Hepatocyte (in vitro differentiated cells): ENCODE results near the gene THSD7B. TPM values are rescaled to one million over a fixed set of nuclear protein-coding genes. Genes with fewer than 3 reads are reported as not detected.

ENCODE experiments used
- DNase-seq: peaks from one replicate; pipeline ENCODE4 v3.0.0-alpha.2; 2016; ENCODE audit warnings: low spot score
- H2AFZ ChIP-seq: fragments of 200-600 bp; sonication (generic); 2 replicates; pipeline ENCODE4 v1.6.0; 2016; ENCODE audit warnings: antibody characterized with exemption, mild to moderate bottlenecking
- H3K27ac ChIP-seq: fragments of 200-600 bp; sonication (generic); 2 replicates; pipeline ENCODE4 v1.5.1; 2016; ENCODE audit warnings: mild to moderate bottlenecking
- H3K27me3 ChIP-seq: fragments of 200-600 bp; sonication (generic); 2 replicates; pipeline ENCODE4 v1.6.1; 2016
- H3K36me3 ChIP-seq: fragments of 200-600 bp; sonication (generic); replicated peaks from 2 replicates; pipeline ENCODE4 v1.5.1; 2016; ENCODE audit warnings: low read depth; ENCODE audit not compliant: insufficient read depth
- H3K4me1 ChIP-seq: fragments of 200-600 bp; sonication (generic); 2 replicates; pipeline ENCODE4 v1.5.1; 2016; ENCODE audit warnings: mild to moderate bottlenecking, moderate library complexity; ENCODE audit not compliant: insufficient read depth
- H3K4me2 ChIP-seq: fragments of 200-600 bp; sonication (generic); 2 replicates; pipeline ENCODE4 v1.6.0; 2016
- H3K4me3 ChIP-seq: fragments of 200-600 bp; sonication (generic); 2 replicates; pipeline ENCODE4 v1.5.1; 2016; ENCODE audit warnings: mild to moderate bottlenecking
- H3K79me2 ChIP-seq: fragments of 200-600 bp; sonication (generic); 2 replicates; pipeline ENCODE4 v1.6.0; 2017; ENCODE audit warnings: mild to moderate bottlenecking
- H3K9me2 ChIP-seq: fragments of 200-600 bp; sonication (generic); replicated peaks from 2 replicates; pipeline ENCODE4 v1.6.0; 2017; ENCODE audit warnings: mild to moderate bottlenecking; ENCODE audit not compliant: insufficient read depth
- H3K9me3 ChIP-seq: fragments of 200-600 bp; sonication (generic); 2 replicates; pipeline ENCODE4 v1.5.1; 2016; ENCODE audit warnings: low read depth, mild to moderate bottlenecking
- H4K20me1 ChIP-seq: fragments of 200-600 bp; sonication (generic); 2 replicates; pipeline ENCODE4 v1.6.0; 2016; ENCODE audit warnings: mild to moderate bottlenecking; ENCODE audit not compliant: insufficient read depth, poor library complexity, severe bottlenecking
- CTCF ChIP-seq: fragments of 200-600 bp; sonication (generic); IDR thresholded peaks from 2 replicates; pipeline ENCODE4 v1.5.1; 2016; ENCODE audit warnings: antibody characterized with exemption, mild to moderate bottlenecking; ENCODE audit not compliant: poor library complexity
- EZH2 ChIP-seq: fragments of 200-600 bp; sonication (generic); IDR thresholded peaks from 2 replicates; pipeline ENCODE4 v1.6.1; 2016; ENCODE audit warnings: antibody characterized with exemption, mild to moderate bottlenecking, borderline replicate concordance
- EZH2phosphoT487 ChIP-seq: fragments of 200-600 bp; sonication (generic); IDR thresholded peaks from one replicate; pipeline ENCODE4 v1.6.1; 2018; ENCODE audit warnings: antibody characterized with exemption, mild to moderate bottlenecking, low read depth, moderate library complexity; ENCODE audit not compliant: unreplicated experiment, severe bottlenecking
- WGBS: methylation state at CpG from one replicate; pipeline ENCODE4 v1.1.6; 2016; ENCODE audit warnings: low lambda C conversion rate; ENCODE audit errors: missing lambda C conversion rate; 5-methylcytosine and 5-hydroxymethylcytosine counted together
- polyA plus RNA-seq: library from polyadenylated mRNA; unstranded; fragments of >200 nt; fragmentation: Nextera tagmentation; extraction: Ambion mirVana; gene quantifications from 2 replicates; pipeline ENCODE4 v1.2.1, GENCODE V29; 2016
- total RNA-seq: library from RNA; depleted of rRNA; stranded (reverse); fragments of >200 nt; gene quantifications from 2 replicates; pipeline ENCODE4 v1.2.3, GENCODE V29; 2014

Gene THSD7B
- total and polyA plus RNA-seq, 2 experiments from 2014 or later = 0.48 to 5.7 TPM

- Histone ChIP-seq H3K4me1 (no peaks in the 10 kb centered on the region), H3K27ac (no peak overlapping the region), H3K9me2 (no peaks in the 10 kb centered on the region), H3K36me3 (no peaks in the 10 kb centered on the region), H4K20me1 (no peaks in the 10 kb centered on the region), H3K79me2 (no peaks in the 10 kb centered on the region), H3K27me3 (no peaks in the 10 kb centered on the region), H2AFZ (no peak overlapping the region), H3K4me3 (no peak overlapping the region), H3K4me2 (no peak overlapping the region), H3K9me3 (no peaks in the 10 kb centered on the region)
- no peak for DNase-seq
- WGBS = 72% methylated on average over 4 of the region's 4 CpGs
- TF ChIP-seq EZH2 = no peak
- no peak for TF ChIP-seq CTCF
- TF ChIP-seq EZH2phosphoT487 = no peak
These were observed 580.6 kb downstream of the THSD7B start for GRCh38 chr2:137345994-137346393.

- Histone ChIP-seq H3K4me1 (no peaks in the 10 kb centered on the region), H3K36me3 (no peaks in the 10 kb centered on the region), H3K4me2 (no peak overlapping the region), H2AFZ (no peak overlapping the region), H3K27ac (no peak overlapping the region), H3K9me3 (no peaks in the 10 kb centered on the region), H3K4me3 (no peak overlapping the region), H3K79me2 (no peaks in the 10 kb centered on the region), H3K27me3 (no peaks in the 10 kb centered on the region), H4K20me1 (no peaks in the 10 kb centered on the region), H3K9me2 (no peaks in the 10 kb centered on the region)
- no peak for DNase-seq
- TF ChIP-seq CTCF (no peak), EZH2phosphoT487 (no peak), EZH2 (no peak)
- 75% methylated on average over 3 of the region's 3 CpGs for WGBS
These were observed 583.0 kb downstream of the THSD7B start for GRCh38 chr2:137348301-137348700.

- no peak overlapping the region for H2AFZ ChIP-seq
- H4K20me1 ChIP-seq = no peaks in the 10 kb centered on the region
- no peak overlapping the region for H3K4me2 ChIP-seq
- no peaks in the 10 kb centered on the region for H3K9me2 ChIP-seq
- DNase-seq = no peak
- H3K79me2 ChIP-seq = no peaks in the 10 kb centered on the region
- TF ChIP-seq EZH2phosphoT487 = no peak
- no peak for TF ChIP-seq CTCF
- no peak for TF ChIP-seq EZH2
- H3K9me3 ChIP-seq = no peaks in the 10 kb centered on the region
- no peaks in the 10 kb centered on the region for H3K4me1 ChIP-seq
- H3K27ac ChIP-seq = no peak overlapping the region
- no peaks in the 10 kb centered on the region for H3K27me3 ChIP-seq
- H3K36me3 ChIP-seq = no peaks in the 10 kb centered on the region
- no peak overlapping the region for H3K4me3 ChIP-seq
These were observed 592.3 kb downstream of the THSD7B start for GRCh38 chr2:137357634-137358033.

GRCh38 chr2:137367361-137367760, 602.0 kb downstream of the THSD7B start:
- no peak overlapping the region for H3K4me2 ChIP-seq
- no peaks in the 10 kb centered on the region for H3K79me2 ChIP-seq
- TF ChIP-seq EZH2phosphoT487 (no peak), EZH2 (no peak), CTCF (no peak)
- H3K9me3 ChIP-seq = no peaks in the 10 kb centered on the region
- no peak for DNase-seq
- H3K27ac ChIP-seq = no peak overlapping the region
- no peak overlapping the region for H2AFZ ChIP-seq
- no peaks in the 10 kb centered on the region for H4K20me1 ChIP-seq
- H3K4me1 ChIP-seq = no peaks in the 10 kb centered on the region
- WGBS = 30% methylated on average over 1 of the region's 1 CpG
- no peaks in the 10 kb centered on the region for H3K27me3 ChIP-seq
- H3K36me3 ChIP-seq = no peaks in the 10 kb centered on the region
- H3K9me2 ChIP-seq = no peaks in the 10 kb centered on the region
- no peak overlapping the region for H3K4me3 ChIP-seq
